Uterus (tissue), 4 donors: ENCODE results near the gene RPL22L1. TPM values are rescaled to one million over a fixed set of nuclear protein-coding genes. Genes with fewer than 3 reads are reported as not detected.
"Not testable (repeated sequence)": the region's sequence is repeated elsewhere in the genome, so short reads cannot be mapped to it uniquely, and the experiment has no call there.

ENCODE experiments used
- DNase-seq, 2 donors: peaks; one replicate each; pipeline ENCODE4 v3.0.0-alpha.2; 2019 to 2020
- H3K27ac ChIP-seq, 2 donors: fragments of 200-600 bp; sonication (generic); 1 replicate in 1 of 2; 2 replicates in 1 of 2; pipeline ENCODE4 v1.5.1; 2016 to 2018
- H3K27me3 ChIP-seq, 2 donors: fragments of 200-600 bp; sonication (generic); one replicate each; pipeline ENCODE4 v1.5.1; 2018 to 2019; ENCODE audit warnings: control low read depth in 1 of 2
- H3K36me3 ChIP-seq, 2 donors: fragments of 200-600 bp; sonication (generic); one replicate each; pipeline ENCODE4 v1.5.1; 2019; ENCODE audit warnings: control low read depth in 1 of 2
- H3K4me1 ChIP-seq, 2 donors: fragments of 200-600 bp; sonication (generic); one replicate each; pipeline ENCODE4 v1.5.1; 2018 to 2019; ENCODE audit warnings: control low read depth in 1 of 2
- H3K4me3 ChIP-seq, 2 donors: fragments of 200-600 bp; sonication (generic); 1 replicate in 1 of 2; 2 replicates in 1 of 2; pipeline ENCODE4 v1.5.1; 2018 to 2019; ENCODE audit warnings: mild to moderate bottlenecking in 1 of 2
- H3K9me3 ChIP-seq, 2 donors: fragments of 200-600 bp; sonication (generic); one replicate each; pipeline ENCODE4 v1.5.1; 2019; ENCODE audit warnings: control low read depth in 1 of 2
- POLR2A ChIP-seq, 2 donors: fragments of 450-650 bp; IDR thresholded peaks; one replicate each; pipeline ENCODE4 v1.6.1; 2016; ENCODE audit warnings: antibody characterized with exemption in 2 of 2, mild to moderate bottlenecking in 1 of 2, moderate library complexity in 1 of 2
- intact Hi-C: fragments of 100-400 bp; cut with DNase I; formaldehyde crosslinking; loops from one replicate; pipeline ENCODE4 v1.15.1; 2023; ENCODE audit warnings: low total_unique reads
- total RNA-seq, 4 donors: library from RNA; depleted of rRNA in 3 of 4; stranded (reverse); fragments of >200 nt in 3 of 4; gene quantifications; one replicate each; pipeline versions ENCODE4 v1.1.0 to v1.2.4, GENCODE V29; 2014 to 2023
- TF ChIP-seq, protein P1 (sequence below), 4 experiments: fragments of 200-600 bp in 2 of 4; fragments of 450-650 bp in 2 of 4; sonication (generic) in 2 of 4; IDR thresholded peaks; one replicate each; pipeline ENCODE4 v1.5.1; 2016 to 2019; ENCODE audit warnings: antibody characterized with exemption in 4 of 4, mild to moderate bottlenecking in 2 of 4, moderate library complexity in 1 of 4
- donor health status: DM: yes; HTN: yes; CAD: no.

RPL22L1 gene
- total RNA-seq, 4 donors from 2014 or later = 46.5 to 305 (median 175) TPM

DNA sequence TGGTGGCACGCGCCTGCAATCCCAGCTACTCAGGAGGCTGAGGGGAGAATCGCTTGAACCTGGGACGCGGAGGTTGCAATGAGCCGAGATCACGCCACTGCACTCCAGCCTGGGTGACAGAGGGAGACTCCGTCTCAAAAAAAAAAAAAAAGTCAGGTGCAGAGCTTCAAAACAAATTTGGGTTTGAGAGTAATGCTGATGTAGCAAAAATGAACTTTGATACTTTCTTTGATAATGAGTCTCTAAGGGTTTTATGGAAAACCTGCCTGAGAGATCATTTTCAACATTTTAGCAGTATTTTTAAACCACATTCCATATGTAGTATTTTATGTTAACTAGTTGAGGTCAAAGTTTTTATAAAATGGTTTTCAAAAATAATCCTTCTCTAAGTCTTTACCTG, 23.9 kb upstream of the RPL22L1 start:
- TF ChIP-seq, protein P1, sequence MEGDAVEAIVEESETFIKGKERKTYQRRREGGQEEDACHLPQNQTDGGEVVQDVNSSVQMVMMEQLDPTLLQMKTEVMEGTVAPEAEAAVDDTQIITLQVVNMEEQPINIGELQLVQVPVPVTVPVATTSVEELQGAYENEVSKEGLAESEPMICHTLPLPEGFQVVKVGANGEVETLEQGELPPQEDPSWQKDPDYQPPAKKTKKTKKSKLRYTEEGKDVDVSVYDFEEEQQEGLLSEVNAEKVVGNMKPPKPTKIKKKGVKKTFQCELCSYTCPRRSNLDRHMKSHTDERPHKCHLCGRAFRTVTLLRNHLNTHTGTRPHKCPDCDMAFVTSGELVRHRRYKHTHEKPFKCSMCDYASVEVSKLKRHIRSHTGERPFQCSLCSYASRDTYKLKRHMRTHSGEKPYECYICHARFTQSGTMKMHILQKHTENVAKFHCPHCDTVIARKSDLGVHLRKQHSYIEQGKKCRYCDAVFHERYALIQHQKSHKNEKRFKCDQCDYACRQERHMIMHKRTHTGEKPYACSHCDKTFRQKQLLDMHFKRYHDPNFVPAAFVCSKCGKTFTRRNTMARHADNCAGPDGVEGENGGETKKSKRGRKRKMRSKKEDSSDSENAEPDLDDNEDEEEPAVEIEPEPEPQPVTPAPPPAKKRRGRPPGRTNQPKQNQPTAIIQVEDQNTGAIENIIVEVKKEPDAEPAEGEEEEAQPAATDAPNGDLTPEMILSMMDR (IDR thresholded peaks at IDR 0.05) = no peak
- no peak for TF ChIP-seq POLR2A (IDR thresholded peaks at IDR 0.05)
- H3K9me3 ChIP-seq = no peaks in the 10 kb centered on the region
- DNase-seq = no peak
- no peak overlapping the region for H3K4me3 ChIP-seq
- no peaks in the 10 kb centered on the region for H3K4me1 ChIP-seq
- no peaks in the 10 kb centered on the region for H3K27me3 ChIP-seq
- intact Hi-C loops = no loop called here
- H3K27ac ChIP-seq = no peak overlapping the region
- H3K36me3 ChIP-seq = no peaks in the 10 kb centered on the region

DNA sequence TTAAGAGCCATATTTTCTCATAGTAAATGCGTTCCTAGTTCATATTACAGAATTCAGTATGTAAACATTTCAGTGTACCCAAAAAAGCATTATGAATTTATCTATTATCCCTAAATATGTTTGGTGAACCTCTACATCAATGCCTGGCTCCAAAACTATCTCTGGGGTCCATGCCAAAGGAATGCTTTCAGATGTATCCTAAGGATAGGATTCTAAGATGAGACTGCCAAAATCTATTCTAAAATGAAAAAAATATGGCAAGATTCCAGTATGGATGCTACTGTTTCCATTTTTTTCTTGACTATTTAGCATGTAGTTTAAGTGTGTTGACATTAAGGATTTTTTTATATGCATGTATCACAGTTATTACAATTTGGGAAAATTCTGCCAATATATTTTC, 19.6 kb upstream of the RPL22L1 start:
- Histone ChIP-seq H3K27me3 (no peaks in the 10 kb centered on the region), H3K4me1 (no peaks in the 10 kb centered on the region), H3K4me3 (no peak overlapping the region), H3K27ac (no peak overlapping the region), H3K36me3 (no peaks in the 10 kb centered on the region), H3K9me3 (no peaks in the 10 kb centered on the region)
- no peak for DNase-seq
- TF ChIP-seq POLR2A (IDR thresholded peaks at IDR 0.05) = no peak
- TF ChIP-seq, protein P1 (IDR thresholded peaks at IDR 0.05) = no peak
- intact Hi-C loops = no loop called here

GRCh38 chr3:170889132-170889531, 19.1 kb upstream of the RPL22L1 start:
- no peaks in the 10 kb centered on the region for H3K4me1 ChIP-seq
- H3K27me3 ChIP-seq = no peaks in the 10 kb centered on the region
- H3K4me3 ChIP-seq = no peak overlapping the region
- TF ChIP-seq POLR2A (IDR thresholded peaks at IDR 0.05) = no peak
- DNase-seq = no peak
- H3K27ac ChIP-seq = no peak overlapping the region
- intact Hi-C loops = no loop called here
- H3K9me3 ChIP-seq = no peaks in the 10 kb centered on the region
- H3K36me3 ChIP-seq = no peaks in the 10 kb centered on the region

- H3K27me3 ChIP-seq, intact Hi-C loops, DNase-seq: not testable (repeated sequence)
Observed at GRCh38 chr3:170884109-170884930, 14.3 kb upstream of the RPL22L1 start.

GRCh38 chr3:170878688-170879087, 8.7 kb upstream of the RPL22L1 start:
- intact Hi-C loops, H3K27ac ChIP-seq, H3K36me3 ChIP-seq: not testable (repeated sequence)

More at GRCh38 chr3:170884109-170884930, 14.3 kb upstream of the RPL22L1 start:
- H3K4me3 ChIP-seq, H3K36me3 ChIP-seq, H3K27ac ChIP-seq, H3K9me3 ChIP-seq, H3K4me1 ChIP-seq: not testable (repeated sequence)

GRCh38 chr3:170877311-170877710, 7.3 kb upstream of the RPL22L1 start:
- H3K4me1 ChIP-seq, intact Hi-C loops, DNase-seq, H3K36me3 ChIP-seq, H3K9me3 ChIP-seq, H3K27ac ChIP-seq, H3K27me3 ChIP-seq, H3K4me3 ChIP-seq: not testable (repeated sequence)

More at GRCh38 chr3:170878688-170879087, 8.7 kb upstream of the RPL22L1 start:
- DNase-seq, H3K9me3 ChIP-seq, H3K4me3 ChIP-seq, H3K27me3 ChIP-seq, H3K4me1 ChIP-seq: not testable (repeated sequence)

DNA sequence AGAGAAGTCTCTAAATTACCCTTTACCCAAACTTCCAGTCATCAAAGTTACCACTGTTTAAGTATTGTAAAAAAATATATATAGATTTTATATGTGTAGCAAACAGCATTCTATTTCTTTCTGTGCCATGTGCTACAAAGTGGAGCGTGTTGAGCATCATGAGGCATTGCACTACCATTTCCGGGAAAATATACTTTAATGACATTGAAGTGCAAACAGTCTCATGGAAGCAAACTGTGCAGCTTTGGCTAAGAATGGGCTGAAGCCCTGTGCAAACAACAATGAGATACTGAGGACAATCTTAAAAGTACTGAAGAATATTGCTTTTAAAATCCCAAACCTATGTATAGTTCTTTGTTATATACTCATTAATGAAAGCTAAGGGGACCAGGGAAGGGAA, 6.5 kb upstream of the RPL22L1 start:
- TF ChIP-seq, protein P1 (IDR thresholded peaks at IDR 0.05) = no peak
- no peak for TF ChIP-seq POLR2A (IDR thresholded peaks at IDR 0.05)
- Histone ChIP-seq H3K4me1 (no peaks in the 10 kb centered on the region), H3K27me3 (no peaks in the 10 kb centered on the region), H3K9me3 (no peaks in the 10 kb centered on the region), H3K27ac (no peak overlapping the region), H3K4me3 (no peak overlapping the region), H3K36me3 (no peaks in the 10 kb centered on the region)
- intact Hi-C loops = no loop called here
- DNase-seq = no peak
